Measurements from ENCODE around the gene CLCN1.
"Not testable (repeated sequence)": the region's sequence is repeated elsewhere in the genome, so short reads cannot be mapped to it uniquely, and the experiment has no call there.

Gene CLCN1

GRCh38 chr7:143382791-143383641 lies 67.1 kb downstream of the CLCN1 start:
- no peak for FAIRE-seq
- DNase-seq (ENCODE audit: insufficient read length, low spot score): no peak

GRCh38 chr7:143383642-143383957 lies 67.7 kb downstream of the CLCN1 start:
- DNase-seq (ENCODE audit: insufficient read length, low spot score) (no peak), FAIRE-seq (no peak)

- DNase-seq (ENCODE audit: insufficient read length, low spot score): no peak
- no peak for FAIRE-seq
Observed at GRCh38 chr7:143384148-143384547, 68.2 kb downstream of the CLCN1 start.

GRCh38 chr7:143384661-143385631 lies 69.0 kb downstream of the CLCN1 start:
- FAIRE-seq: no peak
- no peak for DNase-seq (ENCODE audit: insufficient read length, low spot score)

- FAIRE-seq (no peak), DNase-seq (ENCODE audit: insufficient read length, low spot score) (no peak)
Observed at GRCh38 chr7:143385891-143386781, 70.2 kb downstream of the CLCN1 start.

GRCh38 chr7:143387156-143387975 lies 71.5 kb downstream of the CLCN1 start:
- no peak for DNase-seq (ENCODE audit: insufficient read length, low spot score)
- FAIRE-seq: no peak

GRCh38 chr7:143388051-143388450 lies 72.1 kb downstream of the CLCN1 start:
- FAIRE-seq (no peak), DNase-seq (ENCODE audit: insufficient read length, low spot score) (no peak)

- FAIRE-seq: no peak
- no peak for DNase-seq (ENCODE audit: insufficient read length, low spot score)
Observed at GRCh38 chr7:143388491-143389101, 72.7 kb downstream of the CLCN1 start.

- DNase-seq (ENCODE audit: insufficient read length, low spot score): no peak
- no peak for FAIRE-seq
Observed at GRCh38 chr7:143389316-143390103, 73.6 kb downstream of the CLCN1 start.

- FAIRE-seq (no peak), DNase-seq (ENCODE audit: insufficient read length, low spot score) (no peak)
Observed at GRCh38 chr7:143390104-143390772, 74.3 kb downstream of the CLCN1 start.

- DNase-seq (ENCODE audit: insufficient read length, low spot score) (no peak), FAIRE-seq (no peak)
Observed at GRCh38 chr7:143390773-143391317, 74.9 kb downstream of the CLCN1 start.

GRCh38 chr7:143391462-143392404 lies 75.8 kb downstream of the CLCN1 start:
- DNase-seq (ENCODE audit: insufficient read length, low spot score): no peak
- no peak for FAIRE-seq

- not testable (repeated sequence) for FAIRE-seq; DNase-seq (ENCODE audit: insufficient read length, low spot score)
Observed at GRCh38 chr7:143392427-143392826, 76.5 kb downstream of the CLCN1 start.

- no peak for DNase-seq (ENCODE audit: insufficient read length, low spot score)
- FAIRE-seq: no peak
Observed at GRCh38 chr7:143392875-143393266, 77.0 kb downstream of the CLCN1 start.

- FAIRE-seq (no peak), DNase-seq (ENCODE audit: insufficient read length, low spot score) (no peak)
Observed at GRCh38 chr7:143393267-143394041, 77.5 kb downstream of the CLCN1 start.

GRCh38 chr7:143394068-143394467 lies 78.2 kb downstream of the CLCN1 start:
- FAIRE-seq (no peak), DNase-seq (ENCODE audit: insufficient read length, low spot score) (no peak)

Measured in GM19239 (cell line).